ENCODE results near the gene CEP44.
"Not testable (repeated sequence)": the region's sequence is repeated elsewhere in the genome, so short reads cannot be mapped to it uniquely, and the experiment has no call there.

CEP44 gene

GRCh38 chr4:174294641-174295040, 10.9 kb downstream of the CEP44 start:
- not testable (repeated sequence) for H3K4me3 ChIP-seq (ENCODE audit: low read depth in 1 of 5, low read length in 5 of 5); H3K4me1 ChIP-seq (ENCODE audit: control insufficient read depth in 5 of 5, insufficient read depth in 5 of 5, low read length in 5 of 5)

GRCh38 chr4:174295142-174295541, 11.4 kb downstream of the CEP44 start:
- H3K4me3 ChIP-seq (ENCODE audit: low read depth in 1 of 5, low read length in 5 of 5); H3K9ac ChIP-seq (ENCODE audit: low read length in 5 of 5); H3K4me1 ChIP-seq (ENCODE audit: control insufficient read depth in 5 of 5, insufficient read depth in 5 of 5, low read length in 5 of 5); H3K27me3 ChIP-seq (ENCODE audit: control insufficient read depth in 5 of 5, insufficient read depth in 4 of 5, low read length in 5 of 5); H3K27ac ChIP-seq (ENCODE audit: low read depth, low read length): not testable (repeated sequence)
- Histone ChIP-seq H3K9me3 (ENCODE audit: control insufficient read depth in 5 of 5, low read length in 5 of 5) (peaks cover 2 to 14% (median 8%) of the 10 kb centered on the region in 5 donors), H3K36me3 (ENCODE audit: control insufficient read depth in 5 of 5, insufficient read depth in 5 of 5, low read length in 5 of 5) (peaks cover 0 to 11% (median 10%) of the 10 kb centered on the region in 5 donors)

More at GRCh38 chr4:174294641-174295040, 10.9 kb downstream of the CEP44 start:
- H3K27ac ChIP-seq (ENCODE audit: low read depth, low read length); H3K27me3 ChIP-seq (ENCODE audit: control insufficient read depth in 5 of 5, insufficient read depth in 4 of 5, low read length in 5 of 5); H3K36me3 ChIP-seq (ENCODE audit: control insufficient read depth in 5 of 5, insufficient read depth in 5 of 5, low read length in 5 of 5); H3K9ac ChIP-seq (ENCODE audit: low read length in 5 of 5): not testable (repeated sequence)
- H3K9me3 ChIP-seq (ENCODE audit: control insufficient read depth in 5 of 5, low read length in 5 of 5) = peaks cover 2 to 14% (median 8%) of the 10 kb centered on the region in 5 donors

GRCh38 chr4:174303687-174304086, 20.0 kb downstream of the CEP44 start:
- Histone ChIP-seq H3K27ac (ENCODE audit: low read depth, low read length) (no peak overlapping the region), H3K36me3 (ENCODE audit: control insufficient read depth in 5 of 5, insufficient read depth in 5 of 5, low read length in 5 of 5) (peaks cover 13 to 67% (median 47%) of the 10 kb centered on the region in 5 donors), H3K4me3 (ENCODE audit: low read depth in 1 of 5, low read length in 5 of 5) (no peak overlapping the region), H3K27me3 (ENCODE audit: control insufficient read depth in 5 of 5, insufficient read depth in 4 of 5, low read length in 5 of 5) (no peaks in the 10 kb centered on the region), H3K9ac (ENCODE audit: low read length in 5 of 5) (no peak overlapping the region), H3K9me3 (ENCODE audit: control insufficient read depth in 5 of 5, low read length in 5 of 5) (no peaks in the 10 kb centered on the region), H3K4me1 (ENCODE audit: control insufficient read depth in 5 of 5, insufficient read depth in 5 of 5, low read length in 5 of 5) (no peaks in the 10 kb centered on the region)

- H3K27me3 ChIP-seq (ENCODE audit: control insufficient read depth in 5 of 5, insufficient read depth in 4 of 5, low read length in 5 of 5) = no peaks in the 10 kb centered on the region
- H3K9me3 ChIP-seq (ENCODE audit: control insufficient read depth in 5 of 5, low read length in 5 of 5) = no peaks in the 10 kb centered on the region
- H3K4me3 ChIP-seq (ENCODE audit: low read depth in 1 of 5, low read length in 5 of 5) = no peak overlapping the region
- no peak overlapping the region for H3K9ac ChIP-seq (ENCODE audit: low read length in 5 of 5)
- peaks cover 13 to 73% (median 48%) of the 10 kb centered on the region in 5 donors for H3K36me3 ChIP-seq (ENCODE audit: control insufficient read depth in 5 of 5, insufficient read depth in 5 of 5, low read length in 5 of 5)
- no peaks in the 10 kb centered on the region for H3K4me1 ChIP-seq (ENCODE audit: control insufficient read depth in 5 of 5, insufficient read depth in 5 of 5, low read length in 5 of 5)
- no peak overlapping the region for H3K27ac ChIP-seq (ENCODE audit: low read depth, low read length)
Observed at GRCh38 chr4:174304664-174305063, 21.0 kb downstream of the CEP44 start.

GRCh38 chr4:174305961-174306360, 22.2 kb downstream of the CEP44 start:
- H3K9me3 ChIP-seq (ENCODE audit: control insufficient read depth in 5 of 5, low read length in 5 of 5) = no peaks in the 10 kb centered on the region
- no peaks in the 10 kb centered on the region for H3K27me3 ChIP-seq (ENCODE audit: control insufficient read depth in 5 of 5, insufficient read depth in 4 of 5, low read length in 5 of 5)
- H3K36me3 ChIP-seq (ENCODE audit: control insufficient read depth in 5 of 5, insufficient read depth in 5 of 5, low read length in 5 of 5) = peaks cover 13 to 71% (median 40%) of the 10 kb centered on the region in 5 donors

GRCh38 chr4:174307694-174308093, 24.0 kb downstream of the CEP44 start:
- H3K36me3 ChIP-seq (ENCODE audit: control insufficient read depth in 5 of 5, insufficient read depth in 5 of 5, low read length in 5 of 5) = peaks cover 14 to 64% (median 36%) of the 10 kb centered on the region in 5 donors
- no peak overlapping the region for H3K27ac ChIP-seq (ENCODE audit: low read depth, low read length)
- H3K4me3 ChIP-seq (ENCODE audit: low read depth in 1 of 5, low read length in 5 of 5) = no peak overlapping the region
- no peak overlapping the region for H3K9ac ChIP-seq (ENCODE audit: low read length in 5 of 5)
- no peaks in the 10 kb centered on the region for H3K4me1 ChIP-seq (ENCODE audit: control insufficient read depth in 5 of 5, insufficient read depth in 5 of 5, low read length in 5 of 5)
- no peaks in the 10 kb centered on the region for H3K27me3 ChIP-seq (ENCODE audit: control insufficient read depth in 5 of 5, insufficient read depth in 4 of 5, low read length in 5 of 5)
- H3K9me3 ChIP-seq (ENCODE audit: control insufficient read depth in 5 of 5, low read length in 5 of 5) = no peaks in the 10 kb centered on the region

More at GRCh38 chr4:174305961-174306360, 22.2 kb downstream of the CEP44 start:
- Histone ChIP-seq H3K9ac (ENCODE audit: low read length in 5 of 5) (no peak overlapping the region), H3K4me1 (ENCODE audit: control insufficient read depth in 5 of 5, insufficient read depth in 5 of 5, low read length in 5 of 5) (no peaks in the 10 kb centered on the region), H3K4me3 (ENCODE audit: low read depth in 1 of 5, low read length in 5 of 5) (no peak overlapping the region), H3K27ac (ENCODE audit: low read depth, low read length) (no peak overlapping the region)

GRCh38 chr4:174312993-174313392, 29.3 kb downstream of the CEP44 start:
- no peaks in the 10 kb centered on the region for H3K9me3 ChIP-seq (ENCODE audit: control insufficient read depth in 5 of 5, low read length in 5 of 5)
- no peak overlapping the region for H3K27ac ChIP-seq (ENCODE audit: low read depth, low read length)
- H3K36me3 ChIP-seq (ENCODE audit: control insufficient read depth in 5 of 5, insufficient read depth in 5 of 5, low read length in 5 of 5) = peaks cover 5 to 48% (median 24%) of the 10 kb centered on the region in 5 donors
- H3K27me3 ChIP-seq (ENCODE audit: control insufficient read depth in 5 of 5, insufficient read depth in 4 of 5, low read length in 5 of 5) = no peaks in the 10 kb centered on the region
- H3K4me1 ChIP-seq (ENCODE audit: control insufficient read depth in 5 of 5, insufficient read depth in 5 of 5, low read length in 5 of 5) = no peaks in the 10 kb centered on the region
- H3K4me3 ChIP-seq (ENCODE audit: low read depth in 1 of 5, low read length in 5 of 5) = no peak overlapping the region
- H3K9ac ChIP-seq (ENCODE audit: low read length in 5 of 5) = no peak overlapping the region

- Histone ChIP-seq H3K9me3 (ENCODE audit: control insufficient read depth in 5 of 5, low read length in 5 of 5) (no peaks in the 10 kb centered on the region), H3K27ac (ENCODE audit: low read depth, low read length) (no peak overlapping the region), H3K27me3 (ENCODE audit: control insufficient read depth in 5 of 5, insufficient read depth in 4 of 5, low read length in 5 of 5) (no peaks in the 10 kb centered on the region), H3K36me3 (ENCODE audit: control insufficient read depth in 5 of 5, insufficient read depth in 5 of 5, low read length in 5 of 5) (peaks cover 2 to 36% (median 17%) of the 10 kb centered on the region in 5 donors), H3K9ac (ENCODE audit: low read length in 5 of 5) (no peak overlapping the region), H3K4me1 (ENCODE audit: control insufficient read depth in 5 of 5, insufficient read depth in 5 of 5, low read length in 5 of 5) (no peaks in the 10 kb centered on the region), H3K4me3 (ENCODE audit: low read depth in 1 of 5, low read length in 5 of 5) (no peak overlapping the region)
Observed at GRCh38 chr4:174314274-174314673, 30.6 kb downstream of the CEP44 start.

GRCh38 chr4:174314770-174315169, 31.1 kb downstream of the CEP44 start:
- Histone ChIP-seq H3K36me3 (ENCODE audit: control insufficient read depth in 5 of 5, insufficient read depth in 5 of 5, low read length in 5 of 5) (peaks cover 2 to 31% (median 17%) of the 10 kb centered on the region in 5 donors), H3K27ac (ENCODE audit: low read depth, low read length) (no peak overlapping the region)

GRCh38 chr4:174316546-174316945, 32.8 kb downstream of the CEP44 start:
- Histone ChIP-seq H3K4me1 (ENCODE audit: control insufficient read depth in 5 of 5, insufficient read depth in 5 of 5, low read length in 5 of 5) (no peaks in the 10 kb centered on the region), H3K27me3 (ENCODE audit: control insufficient read depth in 5 of 5, insufficient read depth in 4 of 5, low read length in 5 of 5) (no peaks in the 10 kb centered on the region), H3K36me3 (ENCODE audit: control insufficient read depth in 5 of 5, insufficient read depth in 5 of 5, low read length in 5 of 5) (peaks cover 2 to 21% (median 19%) of the 10 kb centered on the region in 5 donors), H3K9ac (ENCODE audit: low read length in 5 of 5) (no peak overlapping the region), H3K27ac (ENCODE audit: low read depth, low read length) (no peak overlapping the region), H3K4me3 (ENCODE audit: low read depth in 1 of 5, low read length in 5 of 5) (no peak overlapping the region), H3K9me3 (ENCODE audit: control insufficient read depth in 5 of 5, low read length in 5 of 5) (no peaks in the 10 kb centered on the region)

More at GRCh38 chr4:174314770-174315169, 31.1 kb downstream of the CEP44 start:
- Histone ChIP-seq H3K27me3 (ENCODE audit: control insufficient read depth in 5 of 5, insufficient read depth in 4 of 5, low read length in 5 of 5) (no peaks in the 10 kb centered on the region), H3K9me3 (ENCODE audit: control insufficient read depth in 5 of 5, low read length in 5 of 5) (no peaks in the 10 kb centered on the region), H3K9ac (ENCODE audit: low read length in 5 of 5) (no peak overlapping the region), H3K4me3 (ENCODE audit: low read depth in 1 of 5, low read length in 5 of 5) (no peak overlapping the region), H3K4me1 (ENCODE audit: control insufficient read depth in 5 of 5, insufficient read depth in 5 of 5, low read length in 5 of 5) (no peaks in the 10 kb centered on the region)
